ENCODE measurements around the gene LRFN5. TPM values are rescaled to one million over a fixed set of nuclear protein-coding genes. Genes with fewer than 3 reads are reported as not detected.
A peak's percentile ranks its signal among the peaks of the same experiment; 100 is the strongest.
"Not testable (repeated sequence)": the region's sequence is repeated elsewhere in the genome, so short reads cannot be mapped to it uniquely, and the experiment has no call there.

LRFN5 gene
- 7.9 TPM for total RNA-seq (ENCODE audit: insufficient read depth, low replicate concordance)

- peak; percentile 81 for DNase-seq (ENCODE audit: low spot score)
Observed at GRCh38 chr14:41606532-41607303, at the start of gene LRFN5. TSS of gene LRFN5 (plus strand) at chr14:41606876.

GRCh38 chr14:41558490-41558889 is 48.2 kb upstream of the LRFN5 start:
- DNase-seq (ENCODE audit: low spot score), result no peak

- DNase-seq (ENCODE audit: low spot score), result not testable (repeated sequence)
Observed at GRCh38 chr14:41566864-41567263, 39.8 kb upstream of the LRFN5 start.

GRCh38 chr14:41568979-41569378 is 37.7 kb upstream of the LRFN5 start:
- no peak for DNase-seq (ENCODE audit: low spot score)

- no peak for DNase-seq (ENCODE audit: low spot score)
Observed at GRCh38 chr14:41570415-41571155, 36.1 kb upstream of the LRFN5 start.

GRCh38 chr14:41586237-41586636 is 20.4 kb upstream of the LRFN5 start:
- peak; percentile 15 for DNase-seq (ENCODE audit: low spot score)

GRCh38 chr14:41597647-41598046 is 9.0 kb upstream of the LRFN5 start:
- no peak for DNase-seq (ENCODE audit: low spot score)

GRCh38 chr14:41599805-41600385 is 6.8 kb upstream of the LRFN5 start:
- peak; percentile 64 for DNase-seq (ENCODE audit: low spot score)

- DNase-seq (ENCODE audit: low spot score), result peak; percentile 89
Observed at GRCh38 chr14:41604721-41605531, 1.8 kb upstream of the LRFN5 start.

GRCh38 chr14:41605550-41606281 is 960 bp upstream of the LRFN5 start:
- peak; percentile 80 for DNase-seq (ENCODE audit: low spot score)

GRCh38 chr14:41606282-41606531 is 469 bp upstream of the LRFN5 start:
- DNase-seq (ENCODE audit: low spot score), result no peak

GRCh38 chr14:41607304-41607775 is 664 bp downstream of the LRFN5 start:
- no peak for DNase-seq (ENCODE audit: low spot score)

GRCh38 chr14:41607966-41608663 is 1.4 kb downstream of the LRFN5 start:
- peak; percentile 37 for DNase-seq (ENCODE audit: low spot score)

- DNase-seq (ENCODE audit: low spot score), result peak; percentile 39
Observed at GRCh38 chr14:41608681-41609390, 2.2 kb downstream of the LRFN5 start.

- peak; percentile 93 for DNase-seq (ENCODE audit: low spot score)
Observed at GRCh38 chr14:41609704-41610183, 3.1 kb downstream of the LRFN5 start.

- DNase-seq (ENCODE audit: low spot score), result no peak
Observed at GRCh38 chr14:41615011-41615595, 8.4 kb downstream of the LRFN5 start.

GRCh38 chr14:41623736-41624135 is 17.1 kb downstream of the LRFN5 start:
- DNase-seq (ENCODE audit: low spot score), result no peak

- no peak for DNase-seq (ENCODE audit: low spot score)
Observed at GRCh38 chr14:41629876-41630275, 23.2 kb downstream of the LRFN5 start.

- DNase-seq (ENCODE audit: low spot score), result no peak
Observed at GRCh38 chr14:41634286-41634685, 27.6 kb downstream of the LRFN5 start.

All from umbilical cord (tissue), 2 donors.